GM04503 (cell line): ENCODE data around the gene CREB3.

Experiments
- DNase-seq: peaks from one replicate; pipeline ENCODE4 v3.0.0-alpha.2; 2012; ENCODE audit warnings: low read depth

CREB3 gene

GRCh38 chr9:35732185-35732799 is at the start of gene CREB3, which contains the start of gene TLN1:
Gene CREB3 (plus strand): TSS chr9:35732666. CDS start chr9:35732773, 107 bp downstream.
Gene TLN1 (minus strand): TSS chr9:35732195. CDS start chr9:35725694, 6,501 bp downstream.
- peak; percentile 96 for DNase-seq

- DNase-seq = no peak
Measured at GRCh38 chr9:35683323-35683722, 49.1 kb upstream of the CREB3 start.

GRCh38 chr9:35684921-35685320 is 47.5 kb upstream of the CREB3 start:
- DNase-seq = no peak

- DNase-seq = no peak
Measured at GRCh38 chr9:35685506-35685905, 47.0 kb upstream of the CREB3 start.

GRCh38 chr9:35686222-35687203 is 46.0 kb upstream of the CREB3 start:
- DNase-seq = no peak

GRCh38 chr9:35687306-35687705 is 45.2 kb upstream of the CREB3 start:
- DNase-seq = no peak

GRCh38 chr9:35687972-35688557 is 44.4 kb upstream of the CREB3 start:
- DNase-seq = no peak

- DNase-seq = peak; percentile 38
Measured at GRCh38 chr9:35688558-35689541, 43.6 kb upstream of the CREB3 start.

- peak; percentile 45 for DNase-seq
Measured at GRCh38 chr9:35689542-35690293, 42.7 kb upstream of the CREB3 start, which contains the start of gene TPM2. Gene TPM2 (minus strand): TSS chr9:35689925. CDS start chr9:35689817, 108 bp downstream.

GRCh38 chr9:35690294-35690613 is 42.2 kb upstream of the CREB3 start:
- peak; percentile 31 for DNase-seq

GRCh38 chr9:35690614-35691333 is 41.7 kb upstream of the CREB3 start:
- peak; percentile 50 for DNase-seq

GRCh38 chr9:35691334-35691650 is 41.2 kb upstream of the CREB3 start:
- no peak for DNase-seq

- DNase-seq = no peak
Measured at GRCh38 chr9:35691757-35692301, 40.6 kb upstream of the CREB3 start.

GRCh38 chr9:35695943-35696401 is 36.5 kb upstream of the CREB3 start:
- no peak for DNase-seq

- DNase-seq = no peak
Measured at GRCh38 chr9:35696520-35697215, 35.8 kb upstream of the CREB3 start.

GRCh38 chr9:35697486-35697885 is 35.0 kb upstream of the CREB3 start:
- no peak for DNase-seq

- DNase-seq = no peak
Measured at GRCh38 chr9:35698231-35698630, 34.2 kb upstream of the CREB3 start.

- DNase-seq = no peak
Measured at GRCh38 chr9:35700031-35700430, 32.4 kb upstream of the CREB3 start.

GRCh38 chr9:35700942-35701341 is 31.5 kb upstream of the CREB3 start:
- DNase-seq = no peak
